Panc1 (cell line): ENCODE data around the gene KRT73. TPM values are rescaled to one million over a fixed set of nuclear protein-coding genes. Genes with fewer than 3 reads are reported as not detected.

Experiments used
- ATAC-seq: fragments of 200-7000 bp; cut with Tn5 transposase; 2 replicates; pipeline ENCODE4 v1.9.1; 2020; ENCODE audit warnings: mild to moderate bottlenecking, moderate library complexity
- BruUV-seq: library from RNA; stranded (reverse); fragments of 400-500 nt; replicated peaks from 2 replicates; lab custom pipeline; 2021; lab: Mats Ljungman, UMichigan
- CTCF ChIA-PET: fragments of 300-600 bp; sonication (Branson Sonifier 250); formaldehyde crosslinking; loops from one replicate; lab custom pipeline; 2022; ENCODE audit warnings: antibody characterized with exemption; lab: Charles Lee
- POLR2A ChIA-PET: fragments of 300-600 bp; sonication (Branson Sonifier 250); formaldehyde crosslinking; loops from one replicate; lab custom pipeline; 2022; ENCODE audit warnings: antibody characterized with exemption; lab: Charles Lee
- DNase-seq: peaks from one replicate; pipeline ENCODE4 v3.0.0-alpha.2; 2010; ENCODE audit warnings: low read depth, low spot score
- H3K27ac ChIP-seq: 2 replicates; pipeline ENCODE4 v1.5.1; 2011; ENCODE audit warnings: mild to moderate bottlenecking, low read length, inconsistent platforms
- H3K27me3 ChIP-seq: fragments of 200-500 bp; sonication (Bioruptor generic); 2 replicates; pipeline ENCODE4 v1.6.0; 2014; ENCODE audit warnings: low read length, inconsistent platforms; ENCODE audit not compliant: control insufficient read depth, insufficient read depth
- H3K36me3 ChIP-seq: fragments of 200-500 bp; sonication (Bioruptor generic); 2 replicates; pipeline ENCODE4 v1.5.1; 2014; ENCODE audit warnings: inconsistent platforms, mild to moderate bottlenecking, low read length, moderate library complexity; ENCODE audit not compliant: control insufficient read depth, insufficient read depth
- H3K4me1 ChIP-seq: 2 replicates; pipeline ENCODE4 v1.5.1; 2011; ENCODE audit warnings: inconsistent platforms, mild to moderate bottlenecking, low read length, moderate library complexity; ENCODE audit not compliant: control insufficient read depth, insufficient read depth
- H3K4me3 ChIP-seq, 2 experiments: 2 replicates each; pipeline ENCODE4 v1.5.1; 2011 to 2012; ENCODE audit warnings: low read depth in 2 of 2, low read length in 2 of 2, mild to moderate bottlenecking in 2 of 2, inconsistent platforms in 1 of 2, moderate library complexity in 1 of 2
- H3K9me3 ChIP-seq: fragments of 200-500 bp; sonication (Bioruptor generic); 2 replicates; pipeline ENCODE4 v1.5.1; 2014; ENCODE audit warnings: low read depth, mild to moderate bottlenecking, inconsistent platforms, low read length, moderate library complexity; ENCODE audit not compliant: control insufficient read depth, insufficient read depth
- CTCF ChIP-seq: fragments of 450-650 bp; IDR thresholded peaks from 2 replicates; pipeline ENCODE4 v1.5.1; 2017; ENCODE audit warnings: mild to moderate bottlenecking
- POLR2AphosphoS5 ChIP-seq: IDR thresholded peaks from 2 replicates; pipeline ENCODE4 v1.6.1; 2012; ENCODE audit warnings: mild to moderate bottlenecking, low read depth, low read length, moderate library complexity
- REST ChIP-seq, 2 experiments: IDR thresholded peaks; 2 replicates each; pipeline ENCODE4 v1.6.1; 2011 to 2012; ENCODE audit warnings: low read depth in 2 of 2, control low read depth in 1 of 2, low read length in 1 of 2, mild to moderate bottlenecking in 1 of 2, moderate library complexity in 1 of 2; ENCODE audit not compliant: insufficient read depth in 1 of 2
- SIN3A ChIP-seq: IDR thresholded peaks from 2 replicates; pipeline ENCODE4 v1.6.1; 2012; ENCODE audit warnings: low read depth, mild to moderate bottlenecking, low read length, moderate library complexity, borderline replicate concordance; ENCODE audit not compliant: insufficient read depth
- TCF7L2 ChIP-seq: IDR thresholded peaks from 2 replicates; pipeline ENCODE4 v1.6.1; 2011; ENCODE audit warnings: mild to moderate bottlenecking, low read depth, low read length, inconsistent platforms
- in situ Hi-C: cut with HindIII; loops from 2 replicates; pipeline ENCODE4 v1.10.0; 2016; ENCODE audit warnings: low sequenced_read_pairs, low pct_unique_long_range_greater_than_20kb
- intact Hi-C: fragments of 100-400 bp; cut with micrococcal nuclease; formaldehyde crosslinking; loops from one replicate; pipeline ENCODE4 v1.10.0; 2022; ENCODE audit not compliant: unreplicated experiment
- total RNA-seq: library from RNA; stranded (reverse); gene quantifications from one replicate; pipeline ENCODE4 v1.2.1, GENCODE V29; 2021; ENCODE audit not compliant: unreplicated experiment

Gene KRT73
- total RNA-seq, 1 experiment from 2014 or later, result not detected

GRCh38 chr12:52570511-52570910 is 47.8 kb downstream of the KRT73 start:
- no TSS peak for BruUV-seq
- Histone ChIP-seq H3K9me3 (no peaks in the 10 kb centered on the region), H3K27ac (no peak overlapping the region), H3K4me1 (no peaks in the 10 kb centered on the region), H3K4me3 (no peak overlapping the region), H3K27me3 (peaks cover 10% of the 10 kb centered on the region), H3K36me3 (no peaks in the 10 kb centered on the region)
- intact Hi-C loops, result no loop called here
- DNase-seq, result no peak
- CTCF ChIA-PET, result interaction anchor here (1.5 kb wide), 1 partner anchor 309 kb away, joined by 3 read pairs; no protein-coding TSS in a partner anchor
- POLR2A ChIA-PET, result no interaction called here
- in situ Hi-C loops, result no loop called here
- no peak for ATAC-seq
- no peak for TF ChIP-seq SIN3A
- no peak for TF ChIP-seq POLR2AphosphoS5
- TF ChIP-seq REST (IDR thresholded peaks at IDR 0.05; ENCODE audit: insufficient read depth in 1 of 2, low read depth in 2 of 2, low read length in 1 of 2), result no peak
- TF ChIP-seq TCF7L2, result no peak
- no peak for TF ChIP-seq CTCF

GRCh38 chr12:52568111-52568510 is 50.2 kb downstream of the KRT73 start:
- H3K36me3 ChIP-seq, result no peaks in the 10 kb centered on the region
- H3K4me3 ChIP-seq, result no peak overlapping the region
- no peak for DNase-seq
- no peak for ATAC-seq
- in situ Hi-C loops, result no loop called here
- intact Hi-C loops, result no loop called here
- peaks cover 23% of the 10 kb centered on the region for H3K27me3 ChIP-seq
- H3K9me3 ChIP-seq, result no peaks in the 10 kb centered on the region
- ChIA-PET POLR2A (no interaction called here), CTCF (no interaction called here)
- H3K4me1 ChIP-seq, result no peaks in the 10 kb centered on the region
- no TSS peak for BruUV-seq
- no peak overlapping the region for H3K27ac ChIP-seq
- TF ChIP-seq SIN3A (no peak), REST (IDR thresholded peaks at IDR 0.05; ENCODE audit: insufficient read depth in 1 of 2, low read depth in 2 of 2, low read length in 1 of 2) (no peak), POLR2AphosphoS5 (no peak), CTCF (no peak), TCF7L2 (no peak)
